ENCODE results near the gene LRRC56.

DNA sequence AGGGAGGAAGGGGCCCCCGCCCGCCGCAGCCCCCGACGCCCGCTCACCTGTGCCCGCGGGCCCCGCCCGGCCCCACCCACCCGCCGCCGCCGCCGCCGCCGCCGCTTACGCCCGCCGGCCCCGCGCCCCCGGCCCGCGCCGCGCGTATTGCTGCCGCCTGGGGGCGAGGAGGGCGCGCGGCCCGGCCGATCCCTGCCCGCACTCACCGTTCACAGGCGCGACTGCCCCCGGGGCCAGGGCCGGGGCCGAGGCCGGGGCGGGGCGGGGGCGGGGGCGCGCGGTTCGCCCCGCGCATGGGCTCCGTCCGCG is 2.2 kb upstream of the LRRC56 start:
- TF ChIP-seq CTCF (IDR thresholded peaks at IDR 0.05) (no peak), POLR2A (IDR thresholded peaks at IDR 0.05) (no peak)

Measured in heart left ventricle (tissue), 13 donors.